IPS DF 6.9 (cell line): ENCODE data around the gene SNRNP25.

ENCODE experiments used
- DNase-seq: peaks from one replicate; pipeline ENCODE4 v3.0.0-alpha.2; 2013; ENCODE audit warnings: low read depth, low spot score
- H3K27ac ChIP-seq: one replicate; pipeline ENCODE4 v1.5.1; 2013; ENCODE audit warnings: low read length, control low read depth
- H3K27me3 ChIP-seq: 2 replicates; pipeline ENCODE4 v1.6.1; 2013; ENCODE audit warnings: mild to moderate bottlenecking, low read length; ENCODE audit not compliant: control insufficient read depth, insufficient read depth
- H3K36me3 ChIP-seq: 2 replicates; pipeline ENCODE4 v1.6.1; 2013; ENCODE audit warnings: low read length; ENCODE audit not compliant: control insufficient read depth, insufficient read depth
- H3K4me1 ChIP-seq: 2 replicates; pipeline ENCODE4 v1.6.1; 2013; ENCODE audit warnings: low read length; ENCODE audit not compliant: control insufficient read depth, insufficient read depth
- H3K4me3 ChIP-seq: 2 replicates; pipeline ENCODE4 v1.5.1; 2013; ENCODE audit warnings: mild to moderate bottlenecking, low read length
- H3K9me3 ChIP-seq: 2 replicates; pipeline ENCODE4 v1.6.1; 2013; ENCODE audit warnings: low read length, inconsistent platforms; ENCODE audit not compliant: control insufficient read depth, insufficient read depth
- WGBS: extraction: QIAGEN DNeasy Blood & Tissue Kit; methylation state at CpG from one replicate; pipeline ENCODE4 v1.1.7; 2013; ENCODE audit warnings: mixed read lengths, missing lambda C conversion rate; ENCODE audit not compliant: insufficient read length, insufficient coverage; 5-methylcytosine and 5-hydroxymethylcytosine counted together

Gene SNRNP25

GRCh38 chr16:78444-79150 lies 25.0 kb downstream of the SNRNP25 start:
- no CpG with 5 or more reads among the region's 36 CpGs for WGBS
- Histone ChIP-seq H3K4me1 (peaks cover 20% of the 10 kb centered on the region), H3K27me3 (no peaks in the 10 kb centered on the region), H3K4me3 (peak overlapping the region; percentile 89), H3K9me3 (no peaks in the 10 kb centered on the region), H3K36me3 (peaks cover 5% of the 10 kb centered on the region; the same call in 1 of the 2 replicates), H3K27ac (no peak overlapping the region)
- no peak for DNase-seq

- Histone ChIP-seq H3K9me3 (no peaks in the 10 kb centered on the region), H3K4me1 (peaks cover 16% of the 10 kb centered on the region), H3K36me3 (peaks cover 10% of the 10 kb centered on the region), H3K27ac (no peak overlapping the region), H3K27me3 (no peaks in the 10 kb centered on the region), H3K4me3 (no peak overlapping the region)
- no peak for DNase-seq
- WGBS: no CpG with 5 or more reads among the region's 32 CpGs
Measured at GRCh38 chr16:79151-80054, 25.8 kb downstream of the SNRNP25 start.

GRCh38 chr16:83060-83603 lies 29.5 kb downstream of the SNRNP25 start:
- Histone ChIP-seq H3K4me3 (no peak overlapping the region), H3K27me3 (no peaks in the 10 kb centered on the region), H3K9me3 (no peaks in the 10 kb centered on the region), H3K27ac (no peak overlapping the region), H3K4me1 (peaks cover 8% of the 10 kb centered on the region), H3K36me3 (peaks cover 26% of the 10 kb centered on the region)
- no peak for DNase-seq
- WGBS: no CpG with 5 or more reads among the region's 31 CpGs

- DNase-seq: no peak
- H3K9me3 ChIP-seq: no peaks in the 10 kb centered on the region
- H3K4me1 ChIP-seq: peaks cover 3% of the 10 kb centered on the region; the same call in 1 of the 2 replicates
- H3K36me3 ChIP-seq: peaks cover 30% of the 10 kb centered on the region
- no peak overlapping the region for H3K4me3 ChIP-seq
- no CpG with 5 or more reads among the region's 21 CpGs for WGBS
- H3K27me3 ChIP-seq: no peaks in the 10 kb centered on the region
- no peak overlapping the region for H3K27ac ChIP-seq
Measured at GRCh38 chr16:83781-84615, 30.4 kb downstream of the SNRNP25 start.

- H3K4me3 ChIP-seq: no peak overlapping the region
- H3K4me1 ChIP-seq: peaks cover 3% of the 10 kb centered on the region; the same call in 1 of the 2 replicates
- no CpG with 5 or more reads among the region's 7 CpGs for WGBS
- no peaks in the 10 kb centered on the region for H3K27me3 ChIP-seq
- H3K9me3 ChIP-seq: no peaks in the 10 kb centered on the region
- H3K27ac ChIP-seq: no peak overlapping the region
- DNase-seq: no peak
- peaks cover 31% of the 10 kb centered on the region for H3K36me3 ChIP-seq
Measured at GRCh38 chr16:84718-85406, 31.2 kb downstream of the SNRNP25 start.

- WGBS: no CpG with 5 or more reads among the region's 18 CpGs
- H3K36me3 ChIP-seq: peaks cover 34% of the 10 kb centered on the region
- H3K4me3 ChIP-seq: no peak overlapping the region
- H3K4me1 ChIP-seq: peaks cover 3% of the 10 kb centered on the region; the same call in 1 of the 2 replicates
- no peaks in the 10 kb centered on the region for H3K27me3 ChIP-seq
- H3K27ac ChIP-seq: no peak overlapping the region
- H3K9me3 ChIP-seq: no peaks in the 10 kb centered on the region
- DNase-seq: no peak
Measured at GRCh38 chr16:85407-85782, 31.8 kb downstream of the SNRNP25 start.

- Histone ChIP-seq H3K27ac (no peak overlapping the region), H3K4me1 (peaks cover 3% of the 10 kb centered on the region; the same call in 1 of the 2 replicates), H3K9me3 (no peaks in the 10 kb centered on the region), H3K36me3 (peaks cover 35% of the 10 kb centered on the region), H3K27me3 (no peaks in the 10 kb centered on the region), H3K4me3 (no peak overlapping the region)
- no peak for DNase-seq
- no CpG with 5 or more reads among the region's 9 CpGs for WGBS
Measured at GRCh38 chr16:85865-86264, 32.2 kb downstream of the SNRNP25 start.

- Histone ChIP-seq H3K4me3 (no peak overlapping the region), H3K27me3 (no peaks in the 10 kb centered on the region), H3K36me3 (peaks cover 35% of the 10 kb centered on the region), H3K4me1 (peaks cover 3% of the 10 kb centered on the region; the same call in 1 of the 2 replicates), H3K27ac (no peak overlapping the region), H3K9me3 (no peaks in the 10 kb centered on the region)
- WGBS: no CpG with 5 or more reads among the region's 23 CpGs
- DNase-seq: no peak
Measured at GRCh38 chr16:86483-86952, 32.9 kb downstream of the SNRNP25 start.

GRCh38 chr16:88613-89012 lies 35.0 kb downstream of the SNRNP25 start:
- H3K27ac ChIP-seq: no peak overlapping the region
- no peaks in the 10 kb centered on the region for H3K9me3 ChIP-seq
- no peaks in the 10 kb centered on the region; the same call in 1 of the 2 replicates for H3K4me1 ChIP-seq
- no peaks in the 10 kb centered on the region for H3K27me3 ChIP-seq
- H3K36me3 ChIP-seq: peaks cover 35% of the 10 kb centered on the region
- no peak for DNase-seq
- no CpG with 5 or more reads among the region's 14 CpGs for WGBS
- no peak overlapping the region for H3K4me3 ChIP-seq
